ENCODE results near the gene SLC39A13. TPM values are rescaled to one million over a fixed set of nuclear protein-coding genes. Genes with fewer than 3 reads are reported as not detected.

Gene SLC39A13
- total and polyA plus RNA-seq, 2 of the 13 experiments (the other 11 are each of a cell fraction or from before 2014, with no cell fraction given): 15.3 to 30.5 TPM

DNA sequence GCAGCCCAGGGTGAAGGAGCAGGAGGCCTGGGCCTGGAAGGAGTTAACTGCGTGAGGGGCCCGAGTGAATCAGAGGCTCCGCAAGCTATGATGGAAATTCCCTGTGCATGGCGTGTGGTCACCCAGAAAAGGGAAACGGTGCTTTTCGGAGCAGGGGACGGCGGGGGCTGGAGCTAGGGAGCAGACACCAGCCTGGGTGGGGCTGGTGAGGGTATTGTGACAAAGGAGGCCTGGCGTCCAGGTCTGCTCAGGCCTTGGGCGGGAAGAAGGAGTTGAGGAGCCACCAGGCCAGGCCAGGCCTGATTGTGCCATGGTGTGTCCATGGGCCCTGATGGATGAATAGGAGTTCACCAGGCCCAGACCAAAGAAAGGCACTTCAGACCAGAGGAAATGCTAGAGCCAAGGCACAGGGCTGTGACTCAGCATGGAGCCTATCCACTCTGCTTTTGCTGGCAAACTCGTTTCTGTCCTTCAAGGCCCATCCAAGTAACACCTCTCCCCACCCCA is 17.3 kb upstream of the SLC39A13 start:
- no peak for DNase-seq (ENCODE audit: low spot score)
- no peaks in the 10 kb centered on the region for H3K79me2 ChIP-seq (ENCODE audit: insufficient read depth, low read length)
- peaks cover 0 to 5% of the 10 kb centered on the region in 2 experiments; a peak in 2 of 5 replicates for H3K27me3 ChIP-seq (ENCODE audit: control insufficient read depth in 1 of 2, insufficient read depth in 2 of 2, low read length in 2 of 2)
- no peaks in the 10 kb centered on the region for H3K9me3 ChIP-seq (ENCODE audit: low read length)
- no TSS peak for BruUV-seq (replicated peaks)
- H3K4me3 ChIP-seq (replicated peaks in 1 of 3; ENCODE audit: insufficient read depth in 1 of 3, low read depth in 2 of 3, low read length in 3 of 3): no peak overlapping the region
- no peaks in the 10 kb centered on the region for H3K36me3 ChIP-seq (replicated peaks in 1 of 2; ENCODE audit: control insufficient read depth in 1 of 2, insufficient read depth in 2 of 2, low read length in 2 of 2)
- H4K20me1 ChIP-seq (ENCODE audit: insufficient read depth, low read length): no peaks in the 10 kb centered on the region
- POLR2A ChIA-PET: no interaction called here
- 48% methylated on average over 11 of the region's 11 CpGs for WGBS (ENCODE audit: low lambda C conversion rate)
- peaks cover 58% of the 10 kb centered on the region for H3K4me1 ChIP-seq (ENCODE audit: insufficient read depth, low read length)
- no peak overlapping the region for H2AFZ ChIP-seq (ENCODE audit: low read length)
- TF ChIP-seq KDM4B (CRISPR knock-in tag; IDR thresholded peaks at IDR 0.05): no peak
- no peak for ATAC-seq
- intact Hi-C loops (cut with micrococcal nuclease; ENCODE audit: unreplicated experiment) (no loop called here), in situ Hi-C loops (cut with HindIII; ENCODE audit: extremely low pct_ligation_motif_present, low pct_unique_long_range_greater_than_20kb) (no loop called here)
- FAIRE-seq: no peak
- H3K9ac ChIP-seq (ENCODE audit: insufficient read depth, low read depth, low read length): no peak overlapping the region
- H3K4me2 ChIP-seq (ENCODE audit: low read depth, low read length): 0 out of 2 replicates have a peak overlapping the region, but pooled peaks have one; percentile 14
- H3K27ac ChIP-seq (ENCODE audit: extremely low read length, insufficient read depth, low read length): no peak overlapping the region
- CTCF ChIA-PET (ENCODE audit: low intra/inter-chr PET ratio, low total read pairs): no interaction called here

DNA sequence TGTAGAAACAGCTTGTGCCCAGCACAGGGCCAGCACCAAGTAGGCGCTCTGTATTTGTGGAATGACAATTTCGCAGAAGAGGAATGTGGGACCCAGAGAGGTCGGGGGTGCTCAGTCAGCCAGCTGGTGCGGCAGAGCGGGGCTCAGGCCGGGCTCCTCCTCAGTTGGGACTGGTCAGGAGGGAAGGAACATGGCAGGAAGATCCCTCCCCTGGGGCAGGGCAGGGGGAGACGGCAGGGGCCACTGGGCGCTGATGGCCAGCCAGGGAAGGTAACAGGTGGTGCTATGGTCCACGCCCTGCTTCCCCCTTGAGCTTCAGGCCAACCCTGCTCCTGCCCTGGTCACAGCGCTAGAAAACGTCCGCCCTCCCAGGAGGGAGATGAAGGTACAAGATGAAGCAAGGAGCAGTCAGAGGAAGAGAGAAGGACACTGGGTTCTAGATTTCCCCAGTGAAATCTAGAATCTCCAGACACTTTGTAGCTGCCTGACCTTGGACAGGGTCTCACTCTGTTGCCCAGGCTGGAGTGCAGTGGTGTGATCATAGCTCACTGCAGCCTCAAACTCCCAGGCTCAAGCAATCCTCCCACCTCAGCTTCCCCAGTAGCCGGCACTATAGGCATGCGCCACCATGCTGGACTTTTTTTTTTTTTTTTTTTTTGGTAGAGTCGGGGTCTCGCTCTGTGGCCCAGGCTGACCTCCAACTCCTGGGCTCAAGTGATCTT is 16.5 kb upstream of the SLC39A13 start:
- Histone ChIP-seq H3K4me1 (ENCODE audit: insufficient read depth, low read length) (peaks cover 58% of the 10 kb centered on the region), H3K36me3 (replicated peaks in 1 of 2; ENCODE audit: control insufficient read depth in 1 of 2, insufficient read depth in 2 of 2, low read length in 2 of 2) (no peaks in the 10 kb centered on the region), H3K4me2 (ENCODE audit: low read depth, low read length) (peak overlapping the region; percentile 65; the same call in 1 of the 2 replicates), H3K27me3 (ENCODE audit: control insufficient read depth in 1 of 2, insufficient read depth in 2 of 2, low read length in 2 of 2) (peaks cover 0 to 5% of the 10 kb centered on the region in 2 experiments; a peak in 2 of 5 replicates), H2AFZ (ENCODE audit: low read length) (no peak overlapping the region), H3K9me3 (ENCODE audit: low read length) (no peaks in the 10 kb centered on the region), H3K9ac (ENCODE audit: insufficient read depth, low read depth, low read length) (no peak overlapping the region), H3K79me2 (ENCODE audit: insufficient read depth, low read length) (no peaks in the 10 kb centered on the region), H3K4me3 (replicated peaks in 1 of 3; ENCODE audit: insufficient read depth in 1 of 3, low read depth in 2 of 3, low read length in 3 of 3) (no peak overlapping the region), H4K20me1 (ENCODE audit: insufficient read depth, low read length) (no peaks in the 10 kb centered on the region), H3K27ac (ENCODE audit: extremely low read length, insufficient read depth, low read length) (no peak overlapping the region)
- TF ChIP-seq ZNF121 (CRISPR knock-in tag; IDR thresholded peaks at IDR 0.05): peak; percentile 85
- TF ChIP-seq ZFYVE20 (CRISPR knock-in tag; IDR thresholded peaks at IDR 0.05; ENCODE audit: borderline replicate concordance, low read depth): no peak
- no peak for TF ChIP-seq ZNF670 (CRISPR knock-in tag; IDR thresholded peaks at IDR 0.05; ENCODE audit: borderline replicate concordance)
- TF ChIP-seq ZNF446 (CRISPR knock-in tag; IDR thresholded peaks at IDR 0.05): no peak
- TF ChIP-seq MIXL1 (CRISPR knock-in tag; IDR thresholded peaks at IDR 0.05): no peak
- no peak for TF ChIP-seq ZNF430 (CRISPR knock-in tag; IDR thresholded peaks at IDR 0.05)
- no peak for TF ChIP-seq ZNF790 (CRISPR knock-in tag; IDR thresholded peaks at IDR 0.05; ENCODE audit: borderline replicate concordance)
- DNase-seq (ENCODE audit: low spot score): no peak
- 71% methylated on average over 12 of the region's 16 CpGs for WGBS (ENCODE audit: low lambda C conversion rate)
- no peak for FAIRE-seq
- POLR2A ChIA-PET: no interaction called here
- no peak for ATAC-seq
- CTCF ChIA-PET (ENCODE audit: low intra/inter-chr PET ratio, low total read pairs): no interaction called here
- no TSS peak for BruUV-seq (replicated peaks)
- in situ Hi-C loops (cut with HindIII; ENCODE audit: extremely low pct_ligation_motif_present, low pct_unique_long_range_greater_than_20kb) (no loop called here), intact Hi-C loops (cut with micrococcal nuclease; ENCODE audit: unreplicated experiment) (no loop called here)
